HepG2 (cell line): ENCODE measurements around the gene SERTAD2. TPM values are rescaled to one million over a fixed set of nuclear protein-coding genes. Genes with fewer than 3 reads are reported as not detected.

Experiments used
- DBP ChIP-seq: sonication (generic); formaldehyde crosslinking; IDR thresholded peaks from 2 replicates; pipeline ENCODE4 v1.4.0; 2020; ENCODE audit warnings: missing genetic modification reagents; ENCODE audit errors: not compliant biosample characterization
- EED ChIP-seq: sonication (generic); formaldehyde crosslinking; IDR thresholded peaks from 2 replicates; pipeline ENCODE4 v1.5.0; 2020; ENCODE audit warnings: mild to moderate bottlenecking, missing genetic modification reagents
- HHEX ChIP-seq: IDR thresholded peaks from 2 replicates; pipeline ENCODE4 v1.6.1; 2016; ENCODE audit warnings: control low read depth
- HNF4G ChIP-seq, 2 experiments: sonication (generic) in 1 of 2; formaldehyde crosslinking in 1 of 2; IDR thresholded peaks; 2 replicates each; pipeline versions ENCODE4 v1.4.0 to v1.6.1; 2011 to 2020; ENCODE audit warnings: borderline replicate concordance in 2 of 2, low read depth in 2 of 2, mild to moderate bottlenecking in 2 of 2, low read length in 1 of 2, missing genetic modification reagents in 1 of 2, moderate library complexity in 1 of 2
- JUN ChIP-seq: sonication (generic); formaldehyde crosslinking; IDR thresholded peaks from 2 replicates; pipeline ENCODE4 v1.4.0; 2020; ENCODE audit warnings: mild to moderate bottlenecking, missing genetic modification reagents
- KAT8 ChIP-seq: IDR thresholded peaks from 2 replicates; pipeline ENCODE4 v1.6.1; 2016; ENCODE audit warnings: missing genetic modification reagents, missing compliant biosample characterization
- MAZ ChIP-seq, 2 experiments: sonication (generic) in 1 of 2; formaldehyde crosslinking in 1 of 2; IDR thresholded peaks; 2 replicates each; pipeline versions ENCODE4 v1.5.0 to v1.6.1; 2012 to 2020; ENCODE audit warnings: low read depth in 2 of 2, mild to moderate bottlenecking in 2 of 2, borderline replicate concordance in 1 of 2, improper control_type of control experiment in 1 of 2, low read length in 1 of 2, missing genetic modification reagents in 1 of 2, moderate library complexity in 1 of 2
- MBNL3 ChIP-seq: fragments of 250-450 bp; sonication (Bioruptor Pico); conservative IDR thresholded peaks from 2 replicates; pipeline ENCODE4 v1.8.0; 2022; ENCODE audit warnings: mild to moderate bottlenecking, inconsistent platforms
- MEF2D ChIP-seq: sonication (generic); formaldehyde crosslinking; IDR thresholded peaks from 2 replicates; pipeline ENCODE4 v1.5.1; 2020; ENCODE audit warnings: mild to moderate bottlenecking, missing genetic modification reagents
- MTF1 ChIP-seq: sonication (generic); formaldehyde crosslinking; IDR thresholded peaks from 2 replicates; pipeline ENCODE4 v1.5.0; 2020; ENCODE audit warnings: missing genetic modification reagents
- RAD21 ChIP-seq: fragments of 450-650 bp; formaldehyde crosslinking; IDR thresholded peaks from 2 replicates; pipeline ENCODE4 v1.5.0; 2020; ENCODE audit warnings: mild to moderate bottlenecking
- REXO4 ChIP-seq: sonication (generic); formaldehyde crosslinking; IDR thresholded peaks from 2 replicates; pipeline ENCODE4 v1.8.0; 2022; ENCODE audit warnings: missing genetic modification reagents, mild to moderate bottlenecking, borderline replicate concordance
- SAP130 ChIP-seq: IDR thresholded peaks from 2 replicates; pipeline ENCODE4 v1.6.1; 2016; ENCODE audit warnings: low read depth
- STAG1 ChIP-seq: sonication (generic); formaldehyde crosslinking; IDR thresholded peaks from 2 replicates; pipeline ENCODE4 v1.4.0; 2020; ENCODE audit warnings: missing genetic modification reagents
- ZFP36 ChIP-seq: fragments of 150-350 bp; IDR thresholded peaks from 2 replicates; pipeline ENCODE4 v1.6.1; 2018; ENCODE audit warnings: borderline replicate concordance, low read length, low read depth; ENCODE audit not compliant: partially characterized antibody
- ZFX ChIP-seq: sonication (generic); formaldehyde crosslinking; IDR thresholded peaks from 2 replicates; pipeline ENCODE4 v1.4.0; 2020; ENCODE audit warnings: mild to moderate bottlenecking, low read depth, missing genetic modification reagents, moderate library complexity
- ZNF160 ChIP-seq: sonication (generic); formaldehyde crosslinking; IDR thresholded peaks from 2 replicates; pipeline ENCODE4 v1.8.0; 2022; ENCODE audit warnings: mild to moderate bottlenecking, inconsistent platforms, missing genetic modification reagents
- ZNF24 ChIP-seq: fragments of 450-650 bp; IDR thresholded peaks from 2 replicates; pipeline ENCODE4 v1.6.1; 2017; ENCODE audit warnings: antibody characterized with exemption, mild to moderate bottlenecking
- ZNF484 ChIP-seq: sonication (generic); formaldehyde crosslinking; IDR thresholded peaks from 2 replicates; pipeline ENCODE4 v1.5.1; 2020; ENCODE audit warnings: mild to moderate bottlenecking, low read depth, missing genetic modification reagents, borderline replicate concordance
- ZNF672 ChIP-seq: sonication (generic); formaldehyde crosslinking; IDR thresholded peaks from 2 replicates; pipeline ENCODE4 v1.8.1; 2022; ENCODE audit warnings: missing genetic modification reagents
- ZSCAN30 ChIP-seq: sonication (generic); formaldehyde crosslinking; IDR thresholded peaks from 2 replicates; pipeline ENCODE4 v1.5.0; 2020; ENCODE audit warnings: mild to moderate bottlenecking, missing genetic modification reagents
- ZSCAN31 ChIP-seq: sonication (generic); formaldehyde crosslinking; IDR thresholded peaks from 2 replicates; pipeline ENCODE4 v1.5.0; 2020; ENCODE audit warnings: low read depth, mild to moderate bottlenecking, missing genetic modification reagents
- polyA plus RNA-seq, 8 experiments: library from polyadenylated mRNA; depleted of rRNA in 3 of 8; stranded (reverse) in 7 of 8; unstranded in 1 of 8; fragments of >200 nt; fragmentation: Illumina TruSeq in 4 of 8; extraction: Trizol in 4 of 8; gene quantifications; 2 replicates each; pipeline versions ENCODE4 v1.2.1 to v1.2.3, GENCODE V29; 2011 to 2016; ENCODE audit warnings: low read depth in 4 of 8, missing spikeins in 1 of 8, mixed read lengths in 1 of 8; ENCODE audit not compliant: insufficient read depth in 1 of 8
- total RNA-seq, 5 experiments: library from RNA; depleted of rRNA; stranded (reverse); fragments of >200 nt; fragmentation: Illumina TruSeq; extraction: Trizol; gene quantifications; 2 replicates each; pipeline ENCODE4 v1.2.3, GENCODE V29; 2016; ENCODE audit warnings: low read depth in 1 of 5
- TF ChIP-seq, protein P1 (sequence below), 2 experiments: fragments of 450-650 bp in 1 of 2; sonication (generic) in 1 of 2; formaldehyde crosslinking; IDR thresholded peaks; 2 replicates each; pipeline versions ENCODE4 v1.5.0 to v1.8.0; 2020 to 2022; ENCODE audit warnings: mild to moderate bottlenecking in 1 of 2, missing genetic modification reagents in 1 of 2
- TF ChIP-seq, protein P2 (sequence below): sonication (generic); formaldehyde crosslinking; IDR thresholded peaks from 2 replicates; pipeline ENCODE4 v1.5.0; 2020; ENCODE audit warnings: missing genetic modification reagents, mild to moderate bottlenecking, borderline replicate concordance
- TF ChIP-seq, protein P3 (sequence below): IDR thresholded peaks from 2 replicates; pipeline ENCODE4 v1.6.1; 2016

Gene SERTAD2
- total and polyA plus RNA-seq, 2 of the 13 experiments (the other 11 are each of a cell fraction or from before 2014, with no cell fraction given), result 6.7 to 22.6 TPM

GRCh38 chr2:64595397-64596176 is 58.1 kb downstream of the SERTAD2 start (continued):
- TF ChIP-seq KAT8 (CRISPR knock-in tag) (no peak), MAZ (IDR thresholded peaks at IDR 0.05; ENCODE audit: borderline replicate concordance, low read depth, low read length) (no peak), MAZ (CRISPR knock-in tag; IDR thresholded peaks at IDR 0.05; ENCODE audit: low read depth) (no peak), ZNF24 (no peak), MBNL3 (CRISPR knock-in tag) (no peak), SAP130 (CRISPR knock-in tag) (peak; percentile 12; the same call in 1 of the 2 replicates), HNF4G (IDR thresholded peaks at IDR 0.05; ENCODE audit: borderline replicate concordance, low read depth, low read length) (no peak), HNF4G (CRISPR knock-in tag; IDR thresholded peaks at IDR 0.05; ENCODE audit: borderline replicate concordance, low read depth) (no peak), ZFP36 (no peak), JUN (no peak), RAD21 (peak; percentile 45), ZNF160 (CRISPR knock-in tag) (no peak), ZSCAN30 (CRISPR knock-in tag) (no peak), MEF2D (CRISPR knock-in tag) (no peak), ZSCAN31 (CRISPR knock-in tag) (no peak), MTF1 (CRISPR knock-in tag) (no peak), DBP (CRISPR knock-in tag) (no peak), STAG1 (CRISPR knock-in tag) (peak; percentile 92), ZFX (no peak), REXO4 (no peak), HHEX (no peak), EED (CRISPR knock-in tag) (no peak), ZNF672 (CRISPR knock-in tag) (no peak), ZNF484 (CRISPR knock-in tag) (no peak)
- TF ChIP-seq, protein P1, sequence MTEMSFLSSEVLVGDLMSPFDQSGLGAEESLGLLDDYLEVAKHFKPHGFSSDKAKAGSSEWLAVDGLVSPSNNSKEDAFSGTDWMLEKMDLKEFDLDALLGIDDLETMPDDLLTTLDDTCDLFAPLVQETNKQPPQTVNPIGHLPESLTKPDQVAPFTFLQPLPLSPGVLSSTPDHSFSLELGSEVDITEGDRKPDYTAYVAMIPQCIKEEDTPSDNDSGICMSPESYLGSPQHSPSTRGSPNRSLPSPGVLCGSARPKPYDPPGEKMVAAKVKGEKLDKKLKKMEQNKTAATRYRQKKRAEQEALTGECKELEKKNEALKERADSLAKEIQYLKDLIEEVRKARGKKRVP (CRISPR knock-in tag; IDR thresholded peaks at IDR 0.05), result no peak
- TF ChIP-seq, protein P2, sequence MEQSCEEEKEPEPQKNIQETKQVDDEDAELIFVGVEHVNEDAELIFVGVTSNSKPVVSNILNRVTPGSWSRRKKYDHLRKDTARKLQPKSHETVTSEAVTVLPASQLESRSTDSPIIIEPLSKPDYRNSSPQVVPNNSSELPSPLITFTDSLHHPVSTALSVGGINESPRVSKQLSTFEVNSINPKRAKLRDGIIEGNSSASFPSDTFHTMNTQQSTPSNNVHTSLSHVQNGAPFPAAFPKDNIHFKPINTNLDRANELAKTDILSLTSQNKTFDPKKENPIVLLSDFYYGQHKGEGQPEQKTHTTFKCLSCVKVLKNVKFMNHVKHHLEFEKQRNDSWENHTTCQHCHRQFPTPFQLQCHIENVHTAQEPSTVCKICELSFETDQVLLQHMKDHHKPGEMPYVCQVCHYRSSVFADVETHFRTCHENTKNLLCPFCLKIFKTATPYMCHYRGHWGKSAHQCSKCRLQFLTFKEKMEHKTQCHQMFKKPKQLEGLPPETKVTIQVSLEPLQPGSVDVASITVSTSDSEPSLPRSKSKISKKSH (CRISPR knock-in tag), result no peak
- TF ChIP-seq, protein P3, sequence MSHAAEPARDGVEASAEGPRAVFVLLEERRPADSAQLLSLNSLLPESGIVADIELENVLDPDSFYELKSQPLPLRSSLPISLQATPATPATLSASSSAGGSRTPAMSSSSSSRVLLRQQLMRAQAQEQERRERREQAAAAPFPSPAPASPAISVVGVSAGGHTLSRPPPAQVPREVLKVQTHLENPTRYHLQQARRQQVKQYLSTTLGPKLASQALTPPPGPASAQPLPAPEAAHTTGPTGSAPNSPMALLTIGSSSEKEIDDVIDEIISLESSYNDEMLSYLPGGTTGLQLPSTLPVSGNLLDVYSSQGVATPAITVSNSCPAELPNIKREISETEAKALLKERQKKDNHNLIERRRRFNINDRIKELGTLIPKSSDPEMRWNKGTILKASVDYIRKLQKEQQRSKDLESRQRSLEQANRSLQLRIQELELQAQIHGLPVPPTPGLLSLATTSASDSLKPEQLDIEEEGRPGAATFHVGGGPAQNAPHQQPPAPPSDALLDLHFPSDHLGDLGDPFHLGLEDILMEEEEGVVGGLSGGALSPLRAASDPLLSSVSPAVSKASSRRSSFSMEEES (CRISPR knock-in tag), result no peak
